GM12801 (cell line): Measurements from ENCODE around the gene DDX31.

Experiments used
- CTCF ChIP-seq: IDR thresholded peaks from one replicate; pipeline ENCODE4 v1.5.1; 2011; ENCODE audit warnings: control low read depth; ENCODE audit not compliant: insufficient read length; ENCODE audit errors: extremely low read depth

Gene DDX31

GRCh38 chr9:132545578-132545977 is 124.2 kb downstream of the DDX31 start:
- no peak for TF ChIP-seq CTCF

- TF ChIP-seq CTCF = no peak
Observed at GRCh38 chr9:132543960-132544359, 125.8 kb downstream of the DDX31 start.

GRCh38 chr9:132543251-132543650 is 126.5 kb downstream of the DDX31 start:
- no peak for TF ChIP-seq CTCF
